GM21367 (cell line): Measurements from ENCODE around the gene CTRB1.
A peak's percentile ranks its signal among the peaks of the same experiment; 100 is the strongest.
"Not testable (repeated sequence)": the region's sequence is repeated elsewhere in the genome, so short reads cannot be mapped to it uniquely, and the experiment has no call there.

Source experiments
- ATAC-seq: cut with Tn5 transposase; IDR thresholded peaks from one replicate; pipeline ENCODE4 v1.9.1; 2021; ENCODE audit not compliant: unreplicated experiment

CTRB1 gene

DNA sequence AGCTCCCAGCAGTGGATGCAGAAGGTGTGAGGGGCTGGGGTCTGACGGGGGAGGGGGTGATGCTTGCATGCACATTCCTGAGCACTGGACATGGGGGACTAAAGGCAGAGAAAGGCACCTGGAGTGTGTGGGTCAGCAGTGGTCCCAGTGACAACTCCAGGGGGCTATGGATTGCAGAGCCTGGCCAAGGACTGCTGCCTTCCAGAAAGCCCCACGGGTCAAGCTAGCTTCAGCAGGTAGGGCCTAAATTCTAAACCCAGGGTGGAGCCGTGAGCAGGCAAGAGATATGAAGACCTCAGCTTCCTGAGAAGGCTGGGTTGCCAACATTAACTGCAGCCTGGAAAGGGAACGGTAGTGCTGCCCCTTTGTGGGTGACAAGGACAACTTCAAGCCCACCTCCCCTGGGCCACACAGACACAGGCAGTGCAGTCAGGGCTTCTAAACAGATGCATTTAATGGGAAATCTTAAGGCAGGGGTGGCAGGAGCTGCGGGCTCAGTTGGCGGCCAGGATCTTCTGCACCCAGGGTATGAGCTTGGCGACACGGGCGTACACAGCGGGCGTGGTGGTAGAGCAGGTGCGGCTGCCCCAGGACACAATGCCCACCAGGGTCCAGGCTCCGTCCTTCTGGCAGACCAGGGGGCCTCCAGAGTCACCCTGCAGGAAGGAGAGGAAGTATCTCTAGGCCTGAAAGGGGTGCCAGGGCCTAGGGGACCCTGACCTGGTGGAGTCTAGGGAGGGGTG lies 14.9 kb upstream of the CTRB1 start:
- no peak for ATAC-seq

DNA sequence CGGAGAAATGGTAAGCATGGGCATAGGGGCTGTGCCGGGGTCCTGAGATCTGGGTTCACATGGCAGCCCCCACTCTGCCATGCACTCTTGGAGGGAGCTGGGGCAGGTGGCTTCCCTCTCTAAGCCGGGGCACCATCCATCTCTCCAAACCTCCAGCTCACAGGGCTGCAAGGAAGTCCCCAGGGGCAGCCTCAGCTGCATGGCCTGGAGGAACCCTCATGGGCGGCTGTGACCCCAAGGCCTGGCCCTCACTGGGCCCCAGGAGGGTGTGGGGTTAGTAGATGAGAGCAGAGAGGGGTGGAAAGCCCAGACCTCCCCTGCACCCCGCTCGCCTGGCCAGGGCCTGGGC lies 14.4 kb upstream of the CTRB1 start:
- ATAC-seq: no peak

- not testable (repeated sequence) for ATAC-seq
Observed at GRCh38 chr16:75204905-75205304, 13.9 kb upstream of the CTRB1 start.

DNA sequence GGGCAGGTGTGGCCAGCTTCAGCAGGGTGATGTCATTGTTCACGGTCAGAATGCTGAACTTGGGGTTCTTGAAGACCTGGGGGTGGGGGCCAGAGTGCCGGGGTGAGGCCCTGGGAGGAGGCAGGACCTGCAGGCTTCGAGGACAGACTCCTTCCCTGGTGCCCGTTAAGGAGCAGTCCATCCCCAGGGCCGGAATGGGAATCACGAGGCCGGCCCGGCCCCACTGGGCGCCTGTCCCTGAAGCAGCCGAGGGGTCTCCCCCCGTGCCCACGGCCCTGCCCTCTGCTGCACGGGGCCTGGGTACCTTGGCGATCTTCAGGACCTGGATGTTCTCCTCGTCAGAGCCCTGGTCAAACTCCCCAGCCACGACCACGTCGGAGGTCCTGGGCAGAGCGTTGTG lies 13.3 kb upstream of the CTRB1 start:
- not testable (repeated sequence) for ATAC-seq

DNA sequence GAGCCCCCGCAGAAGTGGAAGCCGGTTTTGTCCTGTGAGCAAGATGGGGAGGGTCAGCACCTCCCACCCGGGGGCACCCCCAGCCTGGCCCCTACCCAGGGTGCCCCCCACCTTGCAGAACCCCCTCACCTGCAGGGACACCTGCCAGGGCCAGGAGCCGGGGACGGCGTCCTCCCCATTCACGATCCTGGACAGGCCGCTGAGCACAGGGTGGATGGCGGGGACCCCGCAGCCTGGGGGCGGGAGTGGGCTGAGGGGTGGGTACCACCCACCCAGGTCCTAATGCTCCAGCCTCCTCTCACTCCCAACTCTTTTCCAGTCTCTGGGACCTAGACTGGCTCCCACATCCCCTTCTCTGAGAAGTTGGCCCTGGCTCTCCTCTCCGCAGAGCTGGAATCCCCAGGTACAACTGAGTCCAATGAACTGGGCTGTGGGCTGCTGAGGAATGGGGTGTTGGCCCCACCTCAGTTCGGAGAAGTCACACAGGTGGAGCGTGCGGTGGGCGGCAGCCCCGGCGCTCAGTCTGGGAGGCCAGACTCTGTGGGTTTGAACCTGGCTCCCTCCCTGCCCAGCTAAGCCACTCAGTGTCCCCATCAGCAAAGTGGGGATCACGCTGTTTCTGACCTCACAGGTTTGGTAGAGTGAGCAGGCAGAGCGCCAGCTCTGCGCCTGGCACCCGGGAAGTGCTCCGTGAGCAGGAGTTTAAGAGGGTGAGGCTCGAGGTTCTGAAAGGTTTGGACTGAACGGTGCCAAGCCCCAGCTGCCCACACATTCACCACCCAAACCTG lies 12.6 kb upstream of the CTRB1 start:
- ATAC-seq: not testable (repeated sequence)

GRCh38 chr16:75206749-75207451 lies 11.9 kb upstream of the CTRB1 start, which contains the start of gene CTRB2:
TSS of gene CTRB2 (minus strand) at chr16:75207161. CDS start at chr16:75207141, 20 bp downstream.
- ATAC-seq: no peak

GRCh38 chr16:75207831-75208230 lies 11.0 kb upstream of the CTRB1 start:
- ATAC-seq: no peak

DNA sequence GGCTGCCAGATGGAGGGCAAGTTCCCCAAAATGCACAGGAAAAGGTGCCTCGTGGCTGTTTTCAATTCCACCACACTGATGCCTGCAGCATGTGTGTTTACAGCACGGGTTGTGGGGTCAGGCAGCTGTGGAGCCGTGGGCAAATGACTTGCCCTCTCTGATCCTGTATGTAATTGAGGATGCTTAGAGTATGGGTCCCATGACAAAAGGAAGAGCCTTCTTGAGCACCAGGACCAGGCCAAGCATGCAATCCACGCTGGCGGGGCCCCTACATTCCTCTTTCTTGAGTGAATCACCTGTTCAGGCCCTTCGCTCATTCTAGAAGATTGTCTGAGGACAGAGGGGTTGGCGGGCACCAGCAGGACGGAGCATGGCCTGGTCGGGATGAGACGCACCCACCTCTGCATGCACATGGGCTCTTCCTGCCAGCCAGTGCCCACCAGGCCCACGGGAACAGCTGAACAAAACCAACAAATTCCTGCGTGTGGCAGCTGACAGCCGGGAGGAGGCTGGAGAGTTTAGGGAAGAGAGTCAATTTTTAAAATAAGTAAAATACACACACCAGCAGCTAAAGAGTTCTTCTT lies 10.5 kb upstream of the CTRB1 start:
- no peak for ATAC-seq

GRCh38 chr16:75208861-75209505 lies 9.8 kb upstream of the CTRB1 start:
- no peak for ATAC-seq

DNA sequence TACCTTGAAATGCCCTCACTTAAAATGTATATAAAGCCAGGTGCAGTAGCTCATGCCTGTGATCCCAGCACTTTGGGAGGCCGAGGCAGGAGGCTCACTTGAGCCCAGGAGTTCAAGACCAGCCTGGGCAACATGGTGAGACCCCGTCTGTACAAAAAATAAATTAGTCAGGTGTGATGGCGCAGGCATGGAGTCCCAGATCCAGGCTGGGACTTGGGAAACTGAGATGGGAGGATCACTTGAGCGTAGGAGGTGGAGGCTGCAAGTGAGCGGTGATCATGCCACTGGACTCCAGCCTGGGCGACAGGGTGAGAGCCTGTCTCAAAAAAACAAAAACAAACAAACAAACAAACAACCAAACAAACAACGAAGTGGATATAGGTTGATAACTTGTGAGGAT lies 9.3 kb upstream of the CTRB1 start:
- ATAC-seq: not testable (repeated sequence)

GRCh38 chr16:75209944-75210343 lies 8.8 kb upstream of the CTRB1 start:
- no peak for ATAC-seq

DNA sequence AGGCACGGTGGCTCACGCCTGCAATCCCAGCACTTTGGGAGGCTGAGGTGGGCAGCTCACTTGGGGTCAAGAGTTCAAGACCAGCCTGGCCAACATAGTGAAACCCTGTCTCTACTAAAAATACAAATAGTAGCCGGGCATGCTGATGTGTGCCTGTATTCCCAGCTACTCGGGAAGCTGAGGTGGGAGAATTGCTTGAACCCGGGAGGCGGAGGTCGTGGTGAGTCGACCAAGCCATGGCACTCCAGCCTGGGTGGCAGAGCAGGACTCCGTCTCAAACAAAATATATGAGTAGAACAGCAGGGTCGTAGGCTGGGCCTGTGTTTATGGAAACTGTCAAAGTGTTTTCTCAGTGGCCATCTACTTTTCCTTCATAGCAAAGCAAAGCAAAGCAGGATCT lies 7.5 kb upstream of the CTRB1 start:
- not testable (repeated sequence) for ATAC-seq

DNA sequence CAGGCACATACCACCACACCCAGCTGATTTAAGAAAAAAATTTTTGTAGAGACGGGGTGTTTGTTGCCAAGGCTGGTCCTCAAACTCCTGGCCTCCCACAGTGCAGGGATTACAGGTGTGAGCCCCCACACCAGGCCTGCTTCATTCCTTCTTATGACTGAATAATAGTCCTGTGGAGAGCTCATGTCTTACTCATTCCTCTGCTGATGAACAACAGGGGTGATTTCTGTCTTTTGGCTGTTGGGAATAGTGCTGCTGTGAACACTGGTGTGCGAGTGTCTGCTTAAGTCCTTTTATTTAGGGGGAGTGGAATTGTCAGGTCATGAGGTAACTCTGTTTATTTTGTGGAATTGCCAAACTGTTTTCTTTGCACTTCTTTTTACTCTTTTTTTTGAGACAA lies 2.7 kb upstream of the CTRB1 start:
- ATAC-seq: no peak

DNA sequence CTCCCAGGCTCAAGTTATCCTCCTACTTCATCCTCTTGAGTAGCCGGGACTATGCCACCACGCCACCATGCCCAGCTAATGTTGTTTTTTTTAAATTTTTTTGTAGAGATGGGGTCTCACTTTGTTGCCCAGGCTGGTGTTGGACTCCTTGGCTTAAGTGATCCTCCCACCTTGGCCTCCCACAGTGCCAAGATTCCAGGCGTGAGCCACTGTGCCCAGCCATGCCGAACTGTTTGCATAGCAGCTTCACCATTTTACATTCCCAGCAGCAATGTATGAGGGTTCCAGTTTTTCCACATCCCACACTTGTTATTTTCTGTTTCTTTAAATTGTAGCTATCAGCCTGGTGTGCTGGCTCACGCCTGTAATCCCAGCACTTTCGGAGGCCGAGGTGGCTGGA lies 2.2 kb upstream of the CTRB1 start:
- ATAC-seq: no peak

DNA sequence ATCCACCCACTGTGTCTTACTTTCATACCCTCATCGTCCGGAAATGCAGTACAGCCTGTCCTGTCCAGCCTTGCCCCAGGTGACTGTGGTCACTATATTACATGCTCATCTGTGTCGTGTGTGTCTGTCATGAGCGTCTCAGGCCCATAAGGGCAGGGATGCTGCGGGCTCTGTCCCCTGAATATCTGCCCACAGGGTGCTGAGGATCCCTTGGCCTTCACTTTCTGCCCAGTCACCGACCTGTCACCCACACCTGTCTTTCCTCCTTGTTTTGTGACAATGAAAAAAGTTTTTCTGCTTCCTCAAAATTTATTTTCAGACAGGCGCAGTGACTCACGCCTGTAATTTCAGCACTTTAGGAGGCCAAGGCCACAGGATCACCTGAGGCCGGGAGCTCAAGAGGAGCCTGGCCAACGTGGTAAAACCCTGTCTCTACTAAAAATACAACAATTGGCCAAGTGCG lies 1.4 kb upstream of the CTRB1 start:
- no peak for ATAC-seq

DNA sequence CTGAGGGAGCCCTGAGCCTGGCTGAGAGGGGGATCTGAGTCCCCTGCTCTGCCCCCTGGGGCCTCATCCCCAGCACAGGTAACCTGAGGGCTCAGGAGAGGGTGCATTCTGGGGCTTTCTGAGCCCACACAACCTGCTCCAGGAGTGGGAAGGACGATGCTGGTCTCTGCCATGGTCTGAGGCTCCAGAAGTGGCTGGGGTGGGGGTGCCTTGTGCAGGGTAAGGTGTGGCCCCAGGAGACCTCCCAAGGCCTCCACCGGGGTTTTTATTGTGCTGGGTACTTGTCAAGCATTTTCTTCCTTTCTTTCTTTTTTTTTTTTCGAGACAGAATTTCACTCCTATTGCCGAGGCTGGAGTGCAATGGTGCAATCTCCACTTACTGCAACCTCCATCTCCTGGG lies 300 bp downstream of the CTRB1 start:
- no peak for ATAC-seq

GRCh38 chr16:75219838-75220237 lies 1.1 kb downstream of the CTRB1 start:
- ATAC-seq: peak; percentile 45

GRCh38 chr16:75222271-75222783 lies 3.5 kb downstream of the CTRB1 start:
- ATAC-seq: no peak

DNA sequence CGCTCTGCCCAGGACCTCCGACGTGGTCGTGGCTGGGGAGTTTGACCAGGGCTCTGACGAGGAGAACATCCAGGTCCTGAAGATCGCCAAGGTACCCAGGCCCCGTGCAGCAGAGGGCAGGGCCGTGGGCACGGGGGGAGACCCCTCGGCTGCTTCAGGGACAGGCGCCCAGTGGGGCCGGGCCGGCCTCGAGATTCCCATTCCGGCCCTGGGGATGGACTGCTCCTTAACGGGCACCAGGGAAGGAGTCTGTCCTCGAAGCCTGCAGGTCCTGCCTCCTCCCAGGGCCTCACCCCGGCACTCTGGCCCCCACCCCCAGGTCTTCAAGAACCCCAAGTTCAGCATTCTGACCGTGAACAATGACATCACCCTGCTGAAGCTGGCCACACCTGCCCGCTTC lies 4.3 kb downstream of the CTRB1 start:
- not testable (repeated sequence) for ATAC-seq

DNA sequence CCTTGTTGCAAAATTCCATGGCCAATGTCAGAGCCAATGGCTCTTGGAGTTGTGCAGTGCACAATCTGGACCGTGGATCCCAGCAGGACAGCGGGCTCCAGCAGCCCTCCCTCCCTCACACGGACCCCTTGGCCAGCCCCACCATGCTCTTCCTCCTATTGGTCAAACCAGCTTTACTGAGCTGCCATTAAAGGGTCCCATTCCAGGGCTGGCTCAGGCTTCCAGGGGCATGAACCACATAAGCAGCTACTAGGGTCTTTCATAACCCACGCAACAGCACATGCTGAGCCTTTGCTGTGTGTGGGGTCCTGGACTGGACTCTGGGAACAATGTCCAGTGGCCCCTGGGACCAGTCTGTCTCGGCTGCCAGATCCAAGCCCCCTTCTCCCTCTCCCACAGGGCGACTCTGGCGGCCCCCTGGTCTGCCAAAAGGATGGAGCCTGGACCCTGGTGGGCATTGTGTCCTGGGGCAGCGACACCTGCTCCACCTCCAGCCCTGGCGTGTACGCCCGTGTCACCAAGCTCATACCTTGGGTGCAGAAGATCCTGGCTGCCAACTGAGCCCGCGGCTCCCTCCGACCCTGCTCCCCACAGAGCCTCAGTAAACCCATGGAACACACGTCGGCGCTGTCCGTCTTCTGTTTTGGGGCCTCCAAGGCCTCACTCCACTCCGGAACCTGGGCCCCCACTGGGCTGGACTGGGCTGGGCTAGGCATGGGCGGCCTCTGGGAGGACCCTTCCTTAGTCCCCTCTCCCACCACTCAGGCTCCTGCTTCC lies 5.7 kb downstream of the CTRB1 start:
- ATAC-seq: no peak
